GM13977 (cell line): ENCODE data around the gene LHFPL6.

Source experiments
- DNase-seq: peaks from one replicate; pipeline ENCODE4 v3.0.0; 2012; ENCODE audit warnings: low spot score
- in situ Hi-C: fragments of 300-500 bp; cut with MboI; formaldehyde crosslinking; loops from one replicate; pipeline ENCODE4 v1.12.0; 2022; ENCODE audit warnings: low sequenced_read_pairs, low pct_unique_long_range_greater_than_20kb, mixed read lengths, inconsistent platforms; ENCODE audit not compliant: unreplicated experiment
- TF ChIP-seq, protein P1 (sequence below): IDR thresholded peaks from 2 replicates; pipeline ENCODE4 v1.5.1; 2012; ENCODE audit warnings: mild to moderate bottlenecking, control low read depth; ENCODE audit not compliant: insufficient read depth; ENCODE audit errors: extremely low read depth, missing control alignments

The LHFPL6 gene

GRCh38 chr13:39444866-39445265 is 158.1 kb downstream of the LHFPL6 start:
- in situ Hi-C loops: no loop called here
- TF ChIP-seq, protein P1, sequence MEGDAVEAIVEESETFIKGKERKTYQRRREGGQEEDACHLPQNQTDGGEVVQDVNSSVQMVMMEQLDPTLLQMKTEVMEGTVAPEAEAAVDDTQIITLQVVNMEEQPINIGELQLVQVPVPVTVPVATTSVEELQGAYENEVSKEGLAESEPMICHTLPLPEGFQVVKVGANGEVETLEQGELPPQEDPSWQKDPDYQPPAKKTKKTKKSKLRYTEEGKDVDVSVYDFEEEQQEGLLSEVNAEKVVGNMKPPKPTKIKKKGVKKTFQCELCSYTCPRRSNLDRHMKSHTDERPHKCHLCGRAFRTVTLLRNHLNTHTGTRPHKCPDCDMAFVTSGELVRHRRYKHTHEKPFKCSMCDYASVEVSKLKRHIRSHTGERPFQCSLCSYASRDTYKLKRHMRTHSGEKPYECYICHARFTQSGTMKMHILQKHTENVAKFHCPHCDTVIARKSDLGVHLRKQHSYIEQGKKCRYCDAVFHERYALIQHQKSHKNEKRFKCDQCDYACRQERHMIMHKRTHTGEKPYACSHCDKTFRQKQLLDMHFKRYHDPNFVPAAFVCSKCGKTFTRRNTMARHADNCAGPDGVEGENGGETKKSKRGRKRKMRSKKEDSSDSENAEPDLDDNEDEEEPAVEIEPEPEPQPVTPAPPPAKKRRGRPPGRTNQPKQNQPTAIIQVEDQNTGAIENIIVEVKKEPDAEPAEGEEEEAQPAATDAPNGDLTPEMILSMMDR: no peak
- no peak for DNase-seq

- DNase-seq: no peak
- TF ChIP-seq, protein P1: no peak
- in situ Hi-C loops: no loop called here
Measured at GRCh38 chr13:39433651-39434050, 169.3 kb downstream of the LHFPL6 start.

DNA sequence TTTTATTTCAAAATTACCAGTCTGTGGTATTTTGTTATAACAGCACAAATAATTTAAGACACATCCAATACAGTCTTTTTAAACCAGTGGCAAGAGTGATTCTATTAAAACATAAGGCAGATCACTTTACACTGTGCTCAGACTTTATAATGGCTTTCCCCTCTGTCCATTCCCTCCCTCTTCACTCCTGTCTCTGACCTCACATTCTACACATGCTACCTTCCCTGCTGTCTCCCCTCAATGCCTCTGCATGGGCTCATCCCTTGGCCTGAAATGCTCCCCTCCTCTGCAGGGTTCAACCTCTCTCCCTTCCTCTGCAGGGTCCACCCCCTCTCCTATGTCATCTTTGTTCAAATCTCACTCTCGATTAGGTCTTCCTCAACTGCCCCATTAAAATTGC is 170.8 kb downstream of the LHFPL6 start:
- DNase-seq: no peak
- TF ChIP-seq, protein P1: no peak
- in situ Hi-C loops: no loop called here

DNA sequence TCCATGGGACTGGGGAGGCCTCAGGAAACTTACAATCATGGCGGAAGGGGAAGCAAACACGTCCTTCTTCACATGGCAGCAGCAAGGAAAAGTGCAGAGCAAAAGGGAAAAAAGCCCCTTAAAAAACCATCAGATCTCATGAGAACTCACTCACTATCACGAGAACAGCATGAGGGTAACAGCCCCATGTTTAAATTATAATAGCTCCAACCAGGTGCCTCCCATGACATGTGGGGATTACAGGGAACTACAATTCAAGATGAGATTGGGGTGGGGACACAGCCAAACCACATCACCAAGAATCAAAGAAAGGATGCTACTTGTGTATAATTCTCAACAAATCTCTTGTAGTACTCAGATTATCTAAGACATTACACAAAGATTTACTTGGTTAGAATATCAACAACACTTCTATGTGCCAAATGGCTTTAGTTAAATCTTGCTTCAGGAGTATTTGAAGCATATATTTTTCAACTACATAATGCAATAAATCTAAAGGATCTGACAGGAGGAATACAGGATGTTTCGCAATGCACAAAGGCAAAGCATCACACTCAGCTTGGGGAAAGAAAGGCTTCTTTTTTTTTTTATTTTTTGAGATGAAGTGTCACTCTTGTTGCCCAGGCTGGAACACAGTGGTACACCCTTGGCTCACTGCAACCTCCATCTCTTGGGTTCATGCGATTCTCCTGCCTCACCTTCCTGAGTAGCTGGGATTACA is 180.0 kb downstream of the LHFPL6 start:
- TF ChIP-seq, protein P1: no peak
- no peak for DNase-seq
- in situ Hi-C loops: no loop called here

DNA sequence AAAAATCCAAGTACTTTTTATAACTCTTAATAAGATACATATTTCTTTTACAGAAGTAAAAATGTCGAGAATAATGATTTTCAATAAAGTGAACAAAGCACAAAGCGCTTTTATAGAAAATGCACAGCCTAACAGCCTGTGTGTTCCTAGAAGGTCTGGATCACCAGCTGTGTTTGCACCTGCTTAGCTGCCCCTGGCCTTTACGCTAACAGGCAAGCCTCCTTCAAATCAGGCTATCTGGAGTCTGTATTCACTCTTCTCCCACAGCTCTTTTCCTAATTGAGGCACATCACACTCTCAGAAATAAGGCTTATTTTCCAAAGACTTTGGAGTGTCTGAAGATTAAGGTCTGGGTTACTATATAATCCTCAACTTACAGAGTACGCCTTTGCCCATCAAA is 183.1 kb downstream of the LHFPL6 start:
- TF ChIP-seq, protein P1: no peak
- in situ Hi-C loops: no loop called here
- no peak for DNase-seq

DNA sequence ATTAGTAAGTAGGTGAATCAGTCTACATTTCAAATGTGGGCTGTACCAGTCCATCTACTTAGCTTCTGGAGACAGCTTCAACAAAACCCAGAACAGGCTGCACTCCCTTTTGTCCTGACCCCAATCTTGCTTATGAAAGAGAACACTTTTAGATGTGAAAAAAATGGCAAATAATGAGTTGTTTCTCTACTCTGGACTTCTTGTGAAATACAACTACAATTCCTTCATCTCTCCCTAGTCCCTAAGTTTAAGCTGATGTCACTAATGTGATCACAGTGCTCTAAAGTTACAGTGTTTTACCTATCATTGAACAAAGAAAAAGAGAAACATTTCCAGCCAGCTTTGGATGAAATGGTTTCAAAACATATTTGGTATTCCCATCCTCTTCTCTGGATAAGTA is 183.9 kb downstream of the LHFPL6 start:
- in situ Hi-C loops: no loop called here
- TF ChIP-seq, protein P1: no peak
- DNase-seq: no peak

- TF ChIP-seq, protein P1: no peak
- in situ Hi-C loops: no loop called here
- DNase-seq: no peak
Measured at GRCh38 chr13:39418424-39418823, 184.6 kb downstream of the LHFPL6 start.
